Pancreas (tissue), 10 donors: ENCODE data around the gene ABLIM2. TPM values are rescaled to one million over a fixed set of nuclear protein-coding genes. Genes with fewer than 3 reads are reported as not detected.

Source experiments
- ATAC-seq, 4 donors: fragments of 200-7000 bp; cut with Tn5 transposase; one replicate each; pipeline versions ENCODE4 v1.8.0 to v1.9.1; 2020; ENCODE audit warnings: mild to moderate bottlenecking in 4 of 4, moderate library complexity in 4 of 4
- DNase-seq, 6 donors: peaks; one replicate each; pipeline ENCODE4 v3.0.0-alpha.2; 2020
- FAIRE-seq: peaks from 2 replicates; lab custom pipeline; 2012; peaks lifted over from hg19 to GRCh38; lab: Jason Lieb, UNC
- H3K27ac ChIP-seq, 4 donors: fragments of 200-600 bp; sonication (generic); 1 replicate in 3 of 4; 2 replicates in 1 of 4; pipeline versions ENCODE4 v1.5.0 to v1.8.0; 2020
- H3K27me3 ChIP-seq, 4 donors: fragments of 200-600 bp; one replicate each; pipeline ENCODE4 v1.8.0; 2021
- H3K36me3 ChIP-seq, 3 donors: fragments of 200-600 bp; sonication (generic) in 1 of 3; one replicate each; pipeline versions ENCODE4 v1.5.0 to v1.8.0; 2020 to 2021
- H3K4me1 ChIP-seq, 3 donors: fragments of 200-600 bp; one replicate each; pipeline ENCODE4 v1.8.0; 2021
- H3K4me3 ChIP-seq, 4 donors: fragments of 200-600 bp; sonication (generic) in 2 of 4; one replicate each; pipeline versions ENCODE4 v1.5.0 to v1.8.0; 2020 to 2021
- H3K9me3 ChIP-seq, 4 donors: fragments of 200-600 bp; one replicate each; pipeline ENCODE4 v1.8.0; 2021
- CTCF ChIP-seq, 4 donors: fragments of 200-600 bp; sonication (generic) in 3 of 4; IDR thresholded peaks; one replicate each; pipeline versions ENCODE4 v1.5.0 to v1.8.0; 2021; ENCODE audit warnings: antibody characterized with exemption in 4 of 4
- WGBS, 2 donors: extraction: QIAGEN DNeasy Blood & Tissue Kit; methylation state at CpG; one replicate each; pipeline ENCODE4 v1.1.7; 2013; 5-methylcytosine and 5-hydroxymethylcytosine counted together
- intact Hi-C, 3 donors: fragments of 100-400 bp; cut with DNase I; formaldehyde crosslinking; loops; one replicate each; pipeline versions ENCODE4 v1.11.1 to v1.14.2; 2022
- polyA plus RNA-seq, 2 donors: library from polyadenylated mRNA; stranded (reverse); fragments of 200-250 nt; gene quantifications; one replicate each; pipeline ENCODE4 v1.2.3, GENCODE V29; 2013
- total RNA-seq, 6 donors: library from RNA; stranded (reverse); fragmentation: NEBNext Ultra II Directional in 4 of 6; extraction: Animal tissue kit (Norgen Biotek cat#: 25700) in 4 of 6; gene quantifications; one replicate each; pipeline versions ENCODE4 v1.2.1 to v1.2.4, GENCODE V29; 2021 to 2023
- donor health status: healthy with polysubstance abuse.
- donor health status: DM: no; HTN: no; CAD: no; lungs with moderate emphysema.
- donor health status: DM: no; HTN: no; CAD: no.
- donor health status: control.
- donor health status: control.
- donor health status: Bipolar disorder and iron deficiency.
- donor health status: DM: yes; HTN: yes; CAD: no.
- donor health status: DM: no; HTN: no; CAD: no.
- donor health status: DM: no; HTN: no; CAD: no.
- donor health status: DM: yes; HTN: yes; CAD: no.

Gene ABLIM2
- total and polyA plus RNA-seq, 8 donors: 4.3 to 13.1 (median 6.6) TPM

GRCh38 chr4:8061573-8061972, 97.0 kb downstream of the ABLIM2 start:
- Histone ChIP-seq H3K9me3 (no peaks in the 10 kb centered on the region), H3K27ac (no peak overlapping the region), H3K4me1 (no peaks in the 10 kb centered on the region), H3K27me3 (no peaks in the 10 kb centered on the region), H3K36me3 (no peaks in the 10 kb centered on the region), H3K4me3 (no peak overlapping the region)
- DNase-seq (no peak), FAIRE-seq (no peak), ATAC-seq (no peak)
- intact Hi-C loops: no loop called here
- 90 to 96% methylated on average over 8 of the region's 8 CpGs for WGBS, 2 donors
- TF ChIP-seq CTCF (IDR thresholded peaks at IDR 0.05): no peak

GRCh38 chr4:8061145-8061544, 97.5 kb downstream of the ABLIM2 start:
- H3K27me3 ChIP-seq: no peaks in the 10 kb centered on the region
- DNase-seq (peak in 1 of 6 donors; percentile 42), FAIRE-seq (no peak), ATAC-seq (no peak)
- no peaks in the 10 kb centered on the region for H3K4me1 ChIP-seq
- H3K36me3 ChIP-seq: no peaks in the 10 kb centered on the region
- WGBS, 2 donors: 62 to 82% methylated on average over 7 of the region's 7 CpGs
- H3K9me3 ChIP-seq: no peaks in the 10 kb centered on the region
- no peak for TF ChIP-seq CTCF (IDR thresholded peaks at IDR 0.05)
- H3K27ac ChIP-seq: no peak overlapping the region
- intact Hi-C loops: no loop called here
- H3K4me3 ChIP-seq: no peak overlapping the region

- FAIRE-seq: no peak
- peak in 1 of 6 donors; percentile 16 for DNase-seq
- Histone ChIP-seq H3K27me3 (no peaks in the 10 kb centered on the region), H3K27ac (no peak overlapping the region), H3K9me3 (no peaks in the 10 kb centered on the region), H3K4me1 (no peaks in the 10 kb centered on the region), H3K4me3 (no peak overlapping the region), H3K36me3 (no peaks in the 10 kb centered on the region)
- WGBS, 2 donors: 89 to 92% methylated on average over 18 of the region's 18 CpGs
- no peak for ATAC-seq
- intact Hi-C loops: no loop called here
- TF ChIP-seq CTCF (IDR thresholded peaks at IDR 0.05): no peak
These were observed 98.0 kb downstream of the ABLIM2 start for GRCh38 chr4:8060632-8061031.

GRCh38 chr4:8058031-8058479, 100.6 kb downstream of the ABLIM2 start:
- Histone ChIP-seq H3K9me3 (no peaks in the 10 kb centered on the region), H3K4me1 (no peaks in the 10 kb centered on the region), H3K36me3 (no peaks in the 10 kb centered on the region), H3K27me3 (no peaks in the 10 kb centered on the region), H3K27ac (no peak overlapping the region), H3K4me3 (no peak overlapping the region)
- intact Hi-C loops: no loop called here
- ATAC-seq (no peak), DNase-seq (peak in 1 of 6 donors; percentile 55), FAIRE-seq (no peak)
- 92 to 96% methylated on average over 18 of the region's 18 CpGs for WGBS, 2 donors
- no peak for TF ChIP-seq CTCF (IDR thresholded peaks at IDR 0.05)

GRCh38 chr4:8055206-8055605, 103.4 kb downstream of the ABLIM2 start:
- Histone ChIP-seq H3K9me3 (no peaks in the 10 kb centered on the region), H3K36me3 (no peaks in the 10 kb centered on the region), H3K4me3 (no peak overlapping the region), H3K4me1 (no peaks in the 10 kb centered on the region), H3K27ac (no peak overlapping the region), H3K27me3 (no peaks in the 10 kb centered on the region)
- DNase-seq: peak in 1 of 6 donors; percentile 18
- TF ChIP-seq CTCF (IDR thresholded peaks at IDR 0.05): no peak
- intact Hi-C loops: no loop called here
- no peak for ATAC-seq
- no peak for FAIRE-seq
- WGBS, 2 donors: 94 to 98% methylated on average over 4 to 6 of the region's 6 CpGs
